Tibial artery (tissue), 4 donors: ENCODE results near the gene SNX1.
"Not testable (repeated sequence)": the region's sequence is repeated elsewhere in the genome, so short reads cannot be mapped to it uniquely, and the experiment has no call there.

Source experiments
- DNase-seq, 2 donors: peaks; one replicate each; pipeline ENCODE4 v3.0.0-alpha.2; 2019
- H3K27ac ChIP-seq, 2 donors: fragments of 200-600 bp; sonication (generic) in 1 of 2; 1 replicate in 1 of 2; 2 replicates in 1 of 2; pipeline ENCODE4 v1.5.1; 2018 to 2019; ENCODE audit warnings: mild to moderate bottlenecking in 1 of 2
- H3K27me3 ChIP-seq, 2 donors: fragments of 200-600 bp; sonication (generic) in 1 of 2; one replicate each; pipeline versions ENCODE4 v1.5.1 to v1.6.0; 2016 to 2019
- H3K36me3 ChIP-seq, 3 donors: fragments of 200-600 bp; sonication (generic) in 2 of 3; one replicate each; pipeline ENCODE4 v1.5.1; 2016 to 2019; ENCODE audit warnings: mild to moderate bottlenecking in 2 of 3
- H3K4me1 ChIP-seq, 4 donors: fragments of 200-600 bp; sonication (generic) in 2 of 4; 1 replicate in 3 of 4; 2 replicates in 1 of 4; pipeline ENCODE4 v1.5.1; 2016 to 2019
- H3K4me3 ChIP-seq, 2 donors: fragments of 200-600 bp; sonication (generic) in 1 of 2; 1 replicate in 1 of 2; 2 replicates in 1 of 2; pipeline ENCODE4 v1.5.1; 2018 to 2019; ENCODE audit warnings: mild to moderate bottlenecking in 2 of 2
- H3K9me3 ChIP-seq, 3 donors: fragments of 200-600 bp; sonication (generic) in 1 of 3; one replicate each; pipeline ENCODE4 v1.5.1; 2016 to 2019
- intact Hi-C: fragments of 100-400 bp; cut with DNase I; formaldehyde crosslinking; loops from one replicate; pipeline ENCODE4 v1.15.0; 2023; ENCODE audit warnings: low total_unique reads
- TF ChIP-seq, protein P1 (sequence below), 2 experiments: fragments of 200-600 bp in 1 of 2; fragments of 450-650 bp in 1 of 2; IDR thresholded peaks; one replicate each; pipeline ENCODE4 v1.5.1; 2017 to 2019; ENCODE audit warnings: antibody characterized with exemption in 2 of 2, mild to moderate bottlenecking in 1 of 2, moderate library complexity in 1 of 2

The SNX1 gene

DNA sequence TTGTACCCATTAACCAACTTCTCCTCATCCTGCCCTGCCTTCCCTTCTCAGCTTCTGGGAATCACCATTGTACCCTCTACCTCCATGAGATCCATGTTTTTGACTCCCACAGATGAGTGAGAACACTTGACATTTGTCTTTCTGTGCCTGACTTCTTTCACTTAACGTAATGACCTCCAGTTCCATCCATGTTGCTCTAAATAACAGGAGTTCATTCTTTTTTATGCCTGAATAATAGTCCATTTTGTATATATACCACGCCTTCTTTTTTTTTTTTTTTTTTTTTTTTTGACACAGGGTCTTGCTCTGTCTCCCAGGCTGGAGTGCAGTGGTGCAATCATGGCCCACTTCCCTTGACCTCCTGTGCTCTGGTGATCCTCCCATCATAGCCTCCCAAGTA, 6.7 kb downstream of the SNX1 start:
- H3K36me3 ChIP-seq = no peaks in the 10 kb centered on the region
- no peak overlapping the region for H3K4me3 ChIP-seq
- TF ChIP-seq, protein P1, sequence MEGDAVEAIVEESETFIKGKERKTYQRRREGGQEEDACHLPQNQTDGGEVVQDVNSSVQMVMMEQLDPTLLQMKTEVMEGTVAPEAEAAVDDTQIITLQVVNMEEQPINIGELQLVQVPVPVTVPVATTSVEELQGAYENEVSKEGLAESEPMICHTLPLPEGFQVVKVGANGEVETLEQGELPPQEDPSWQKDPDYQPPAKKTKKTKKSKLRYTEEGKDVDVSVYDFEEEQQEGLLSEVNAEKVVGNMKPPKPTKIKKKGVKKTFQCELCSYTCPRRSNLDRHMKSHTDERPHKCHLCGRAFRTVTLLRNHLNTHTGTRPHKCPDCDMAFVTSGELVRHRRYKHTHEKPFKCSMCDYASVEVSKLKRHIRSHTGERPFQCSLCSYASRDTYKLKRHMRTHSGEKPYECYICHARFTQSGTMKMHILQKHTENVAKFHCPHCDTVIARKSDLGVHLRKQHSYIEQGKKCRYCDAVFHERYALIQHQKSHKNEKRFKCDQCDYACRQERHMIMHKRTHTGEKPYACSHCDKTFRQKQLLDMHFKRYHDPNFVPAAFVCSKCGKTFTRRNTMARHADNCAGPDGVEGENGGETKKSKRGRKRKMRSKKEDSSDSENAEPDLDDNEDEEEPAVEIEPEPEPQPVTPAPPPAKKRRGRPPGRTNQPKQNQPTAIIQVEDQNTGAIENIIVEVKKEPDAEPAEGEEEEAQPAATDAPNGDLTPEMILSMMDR (IDR thresholded peaks at IDR 0.05) = no peak
- DNase-seq = no peak
- intact Hi-C loops = no loop called here
- H3K27me3 ChIP-seq = no peaks in the 10 kb centered on the region
- H3K9me3 ChIP-seq = no peaks in the 10 kb centered on the region
- peaks cover 0 to 55% (median 25%) of the 10 kb centered on the region in 4 donors for H3K4me1 ChIP-seq
- no peak overlapping the region for H3K27ac ChIP-seq

DNA sequence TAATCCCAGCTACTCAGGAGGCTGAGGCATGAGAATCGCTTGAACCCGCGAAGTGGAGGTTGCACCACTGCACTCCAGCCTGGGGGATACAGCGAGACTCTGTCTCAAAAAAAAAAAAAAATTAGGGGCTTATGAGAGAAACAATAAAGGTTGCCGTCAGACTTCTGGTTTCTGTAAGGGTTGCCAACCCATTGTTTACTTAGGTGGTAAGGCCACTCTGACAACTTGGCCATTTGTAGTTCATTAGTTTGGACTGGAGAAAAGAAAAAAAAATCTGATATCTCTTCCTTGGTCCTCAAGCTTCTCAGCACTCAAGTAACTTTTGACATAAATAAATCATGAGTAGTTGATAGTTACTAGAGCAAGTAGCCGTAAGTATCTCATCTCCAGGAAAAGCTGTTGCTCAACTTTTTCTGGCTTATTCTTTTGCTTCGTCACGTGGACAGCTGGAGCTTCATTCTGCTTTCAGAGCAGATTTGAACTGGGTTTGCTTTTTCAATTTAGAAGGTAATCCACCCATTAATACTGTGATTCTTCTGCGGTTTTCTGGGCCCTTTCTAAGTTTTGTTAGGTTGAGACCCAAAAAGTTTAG, 9.4 kb downstream of the SNX1 start:
- TF ChIP-seq, protein P1 (IDR thresholded peaks at IDR 0.05) = no peak
- Histone ChIP-seq H3K4me3 (no peak overlapping the region), H3K27ac (no peak overlapping the region), H3K36me3 (no peaks in the 10 kb centered on the region), H3K4me1 (peaks cover 0 to 31% (median 9%) of the 10 kb centered on the region in 4 donors), H3K9me3 (no peaks in the 10 kb centered on the region), H3K27me3 (no peaks in the 10 kb centered on the region)
- intact Hi-C loops = no loop called here
- DNase-seq = peak in 1 of 2 donors; percentile 56

DNA sequence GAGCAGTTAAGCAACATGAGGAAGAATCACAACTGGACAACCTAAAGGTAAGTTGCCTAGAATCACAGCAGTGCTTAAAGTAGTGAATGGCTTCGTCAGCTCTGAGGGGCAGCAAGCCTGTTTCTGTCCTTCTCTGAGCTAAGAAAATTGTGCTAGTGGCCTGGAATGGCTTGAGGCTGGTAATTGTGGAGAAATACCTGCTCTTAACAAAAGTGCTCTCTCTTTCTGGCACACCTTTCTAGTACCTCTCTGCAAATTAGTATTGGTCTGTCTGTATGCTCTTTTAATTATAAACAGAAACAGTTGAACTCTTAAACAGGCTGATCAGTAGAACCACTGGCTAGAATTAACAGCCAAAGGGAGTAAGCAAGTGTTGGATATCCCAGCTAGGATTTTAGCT, 11.6 kb downstream of the SNX1 start:
- TF ChIP-seq, protein P1 (IDR thresholded peaks at IDR 0.05) = no peak
- H3K4me1 ChIP-seq = peaks cover 0 to 24% (median 8%) of the 10 kb centered on the region in 4 donors
- H3K27me3 ChIP-seq = no peaks in the 10 kb centered on the region
- H3K9me3 ChIP-seq = no peaks in the 10 kb centered on the region
- no peak overlapping the region for H3K4me3 ChIP-seq
- intact Hi-C loops = no loop called here
- no peaks in the 10 kb centered on the region for H3K36me3 ChIP-seq
- H3K27ac ChIP-seq = no peak overlapping the region
- no peak for DNase-seq

DNA sequence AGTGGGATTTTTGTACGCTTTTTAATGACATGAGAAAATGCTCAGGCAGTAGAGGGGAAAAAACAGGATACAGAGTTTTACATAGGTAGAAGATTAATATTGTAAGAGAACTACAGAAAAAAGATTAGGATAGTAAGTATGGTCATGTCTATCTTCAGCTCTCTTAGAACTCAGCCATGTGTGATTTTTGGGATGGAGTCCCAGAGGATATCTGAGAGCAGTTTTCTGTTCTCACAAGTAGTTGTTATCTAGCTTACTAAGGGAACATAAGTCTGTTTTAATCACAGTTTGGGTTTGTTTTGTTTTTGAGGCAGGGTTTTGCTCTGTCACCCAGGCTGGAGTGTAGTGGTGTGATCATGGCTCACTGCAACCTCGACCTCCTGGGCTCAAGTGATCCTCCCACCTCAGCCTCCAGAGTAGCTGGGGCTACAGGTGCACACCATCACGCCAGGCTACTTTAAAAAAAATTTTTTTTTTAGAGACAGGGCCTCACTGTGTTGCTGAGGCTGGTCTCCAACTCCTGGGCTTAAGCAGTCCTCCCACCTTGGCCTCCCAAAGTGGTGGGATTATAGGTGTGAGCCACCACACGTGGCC, 14.4 kb downstream of the SNX1 start:
- H3K27me3 ChIP-seq, H3K4me3 ChIP-seq, H3K9me3 ChIP-seq, DNase-seq, H3K27ac ChIP-seq, intact Hi-C loops: not testable (repeated sequence)
- Histone ChIP-seq H3K4me1 (peaks cover 0 to 20% (median 8%) of the 10 kb centered on the region in 4 donors), H3K36me3 (peaks cover 19 to 25% (median 21%) of the 10 kb centered on the region in 3 donors)

DNA sequence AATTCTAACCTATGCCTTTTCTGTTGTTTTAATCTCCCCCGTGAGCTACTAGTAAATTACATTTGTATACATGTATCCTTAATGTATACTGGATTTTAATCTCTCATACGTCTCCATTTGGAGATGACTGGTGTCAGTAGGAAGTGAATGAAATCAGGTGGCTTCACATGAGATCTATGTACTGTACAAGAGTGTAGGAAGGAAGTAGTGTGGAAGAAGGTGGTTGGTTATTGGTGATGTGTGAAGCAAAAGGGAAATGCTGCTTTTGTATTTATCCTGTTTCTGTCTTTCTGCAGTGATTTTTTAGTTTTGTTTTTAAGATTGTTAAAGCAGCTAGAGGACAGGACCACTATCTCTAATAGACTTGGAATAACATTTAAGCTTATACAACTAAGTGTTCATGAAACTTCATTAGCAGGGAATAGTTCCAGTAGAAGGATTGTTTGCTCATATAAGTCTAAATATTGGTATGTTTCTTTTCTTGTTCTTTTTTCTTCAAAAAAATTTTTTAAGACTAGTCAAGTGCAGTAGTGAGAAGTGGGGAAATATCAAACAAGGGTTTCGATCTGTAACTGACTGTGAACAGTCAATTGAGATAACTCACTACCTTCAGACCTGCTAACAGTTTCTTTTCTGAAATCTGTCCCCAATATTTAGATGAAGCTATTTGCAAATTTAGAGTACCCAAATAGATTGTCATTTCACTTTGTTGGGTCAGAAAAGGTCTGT, 15.3 kb downstream of the SNX1 start:
- no peak for DNase-seq

More for the DNA sequence above, 15.3 kb downstream of the SNX1 start:
- Histone ChIP-seq H3K36me3 (peaks cover 28 to 34% (median 30%) of the 10 kb centered on the region in 3 donors), H3K4me1 (peaks cover 0 to 11% (median 6%) of the 10 kb centered on the region in 4 donors), H3K4me3 (no peak overlapping the region), H3K27me3 (no peaks in the 10 kb centered on the region), H3K27ac (no peak overlapping the region), H3K9me3 (no peaks in the 10 kb centered on the region)
- TF ChIP-seq, protein P1 (IDR thresholded peaks at IDR 0.05) = no peak
- intact Hi-C loops = no loop called here
